ENCODE data around the gene TICAM1. TPM values are rescaled to one million over a fixed set of nuclear protein-coding genes. Genes with fewer than 3 reads are reported as not detected.

Gene TICAM1
- total and polyA plus RNA-seq, 10 of the 15 experiments (the other 5 are each of a cell fraction or from before 2014, with no cell fraction given) = 0.31 to 31.1 (median 5.3) TPM

GRCh38 chr19:4791183-4792018 is 40.1 kb downstream of the TICAM1 start, which contains the start of gene FEM1A:
FEM1A (plus strand) TSS chr19:4791734; CDS start chr19:4791855, 121 bp downstream.
- intact Hi-C loops (cut with micrococcal nuclease; ENCODE audit: unreplicated experiment) (loop anchor here (1.0 to 2.0 kb wide), 2 partner anchors 59 to 67 kb away; no protein-coding TSS in a partner anchor), in situ Hi-C loops (cut with MboI) (loop anchor here (5.0 kb wide), 1 partner anchor 59 kb away; no protein-coding TSS in a partner anchor)
- under 1% methylated on average over 80 of the region's 80 CpGs for WGBS (ENCODE audit: insufficient coverage, insufficient replicate concordance, low lambda C conversion rate, missing lambda C conversion rate)
- BruUV-seq (replicated peaks) = no TSS peak
- DNase-seq (ENCODE audit: low read depth, low spot score) = peak; percentile 100
- ChIA-PET POLR2A (interaction anchor here (0.6 to 2.0 kb wide), 12 partner anchors 31 to 830 kb away, joined by 3 to 21 read pairs (median 5); partner anchors contain the start of genes DPP9 and KDM4B), CTCF (interaction anchor here (0.6 to 4.1 kb wide), 37 partner anchors 9 to 1755 kb away, joined by 3 to 160 read pairs (median 5); partner anchors contain the start of genes DPP9, KDM4B and PLIN3), RAD21 (ENCODE audit: unreplicated experiment) (interaction anchor here (0.6 to 3.2 kb wide), 27 partner anchors 9 to 1283 kb away, joined by 3 to 65 read pairs (median 6); partner anchors contain the start of genes DPP9, HDGFL2, KDM4B and PLIN3), SMC1A (ENCODE audit: uncharacterized antibody, unreplicated experiment) (interaction anchor here (0.7 to 5.0 kb wide), 20 partner anchors 9 to 158 kb away, joined by 3 to 87 read pairs (median 6); partner anchors contain the start of gene DPP9)
- Histone ChIP-seq H3K9me3 (replicated peaks; ENCODE audit: control insufficient read depth, insufficient read depth, low read length) (no peaks in the 10 kb centered on the region), H2AFZ (ENCODE audit: control insufficient read depth, low read depth, low read length) (peak within 1 kb of the TSS; percentile 85), H3K4me3 (peak within 1 kb of the TSS; percentile 76), H3K4me2 (ENCODE audit: control insufficient read depth, insufficient read depth) (peak within 1 kb of the TSS; percentile 89), H3K27ac (ENCODE audit: control insufficient read depth, insufficient read depth) (peak within 1 kb of the TSS; percentile 93), H3K79me2 (ENCODE audit: control insufficient read depth, insufficient read depth, low read length) (peaks cover 38% of the 10 kb centered on the region), H4K20me1 (ENCODE audit: control insufficient read depth, insufficient read depth) (no peaks in the 10 kb centered on the region), H3K9ac (ENCODE audit: control insufficient read depth, insufficient read depth, low read length) (peak within 1 kb of the TSS; percentile 87), H3K27me3 (replicated peaks in 1 of 2; ENCODE audit: control insufficient read depth in 2 of 2, insufficient read depth in 2 of 2, low read length in 1 of 2) (no peaks in the 10 kb centered on the region), H3K4me1 (ENCODE audit: control insufficient read depth, insufficient read depth, low read length) (peaks cover 22% of the 10 kb centered on the region), H3K36me3 (ENCODE audit: control insufficient read depth in 2 of 2, insufficient read depth in 2 of 2, low read length in 1 of 2) (peaks cover 0 to 6% of the 10 kb centered on the region in 2 experiments; a peak in 2 of 4 replicates)
- peak; percentile 98 for ATAC-seq
- FAIRE-seq = peak; percentile 100
- 0 out of 2 replicates have a peak, but pooled peaks have one; percentile 2 for TF ChIP-seq E2F4 (IDR thresholded peaks at IDR 0.05; ENCODE audit: low read depth, low read length)
- peak; percentile 97 for TF ChIP-seq ZBTB40 (IDR thresholded peaks at IDR 0.05; ENCODE audit: borderline replicate concordance)
- TF ChIP-seq SPI1 (IDR thresholded peaks at IDR 0.05; ENCODE audit: borderline replicate concordance, insufficient read depth, low read depth, low read length) = peak; percentile 35; the same call in 1 of the 2 replicates
- peak; percentile 95 for TF ChIP-seq GABPA (IDR thresholded peaks at IDR 0.05; ENCODE audit: low read depth)
- TF ChIP-seq SIX5 (IDR thresholded peaks at IDR 0.05; ENCODE audit: low read depth, low read length, severe bottlenecking) = peak; percentile 96
- TF ChIP-seq USF1 (IDR thresholded peaks at IDR 0.05; ENCODE audit: borderline replicate concordance, extremely low read length, insufficient read depth, low read depth, low read length) = peak; percentile 68
- peak; percentile 60 to 72; a peak in 3 of 4 replicates for TF ChIP-seq BHLHE40 (IDR thresholded peaks at IDR 0.05; ENCODE audit: borderline replicate concordance in 1 of 2, low read depth in 2 of 2, low read length in 1 of 2)
- TF ChIP-seq HDGF (IDR thresholded peaks at IDR 0.05) = no peak; the same call in 1 of the 2 replicates
- TF ChIP-seq CEBPZ (IDR thresholded peaks at IDR 0.05; ENCODE audit: low read depth, low read length) = no peak
- TF ChIP-seq TARDBP (IDR thresholded peaks at IDR 0.05; ENCODE audit: borderline replicate concordance) = peak; percentile 98
